Measurements from ENCODE around the gene UBQLN2. TPM values are rescaled to one million over a fixed set of nuclear protein-coding genes. Genes with fewer than 3 reads are reported as not detected.
"Not testable (repeated sequence)": the region's sequence is repeated elsewhere in the genome, so short reads cannot be mapped to it uniquely, and the experiment has no call there.

Gene UBQLN2
- total RNA-seq: 64.3 and 66.8 TPM in 2 replicates

GRCh38 chrX:56563231-56564161, at the start of gene UBQLN2:
Gene UBQLN2, plus strand, starts transcription at chrX:56563627. Its CDS starts 247 bp downstream, at chrX:56563874.
- intact Hi-C loops (cut with micrococcal nuclease): loop anchor here (1.0 to 5.0 kb wide), 11 partner anchors 15 to 846 kb away; partner anchors contain the start of genes FAAH2, KLF8, RRAGB and SPIN2B

- intact Hi-C loops (cut with micrococcal nuclease): no loop called here
These were observed 43.8 kb upstream of the UBQLN2 start for GRCh38 chrX:56519642-56520041.

DNA sequence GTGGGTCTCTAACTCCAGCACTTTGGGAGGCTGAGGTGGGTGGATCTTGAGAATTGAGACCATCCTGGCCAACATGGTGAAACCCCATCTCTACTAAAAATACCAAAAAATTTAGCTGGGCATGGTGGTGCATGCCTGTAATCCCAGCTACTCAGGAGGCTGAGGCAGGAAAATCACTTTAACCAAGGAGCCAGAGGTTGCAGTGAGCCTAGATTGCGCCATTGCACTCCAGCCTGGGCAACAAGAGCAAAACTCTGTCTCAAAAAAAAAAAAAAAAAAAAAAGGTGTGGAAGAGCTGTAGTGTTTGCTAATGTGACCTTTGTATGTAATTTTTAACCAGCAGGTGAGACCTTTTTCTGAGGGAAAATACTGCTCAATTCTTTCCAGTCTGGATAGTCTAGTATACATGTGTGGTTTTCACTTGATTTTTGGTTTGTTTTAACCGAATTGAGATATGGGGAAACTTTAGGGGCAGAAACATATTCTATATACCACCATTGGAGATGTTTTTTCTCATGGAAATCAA, 33.9 kb upstream of the UBQLN2 start:
- intact Hi-C loops (cut with micrococcal nuclease): not testable (repeated sequence)

GRCh38 chrX:56530011-56530410, 33.4 kb upstream of the UBQLN2 start:
- intact Hi-C loops (cut with micrococcal nuclease): no loop called here

GRCh38 chrX:56550667-56551066, 12.8 kb upstream of the UBQLN2 start:
- intact Hi-C loops (cut with micrococcal nuclease): no loop called here

DNA sequence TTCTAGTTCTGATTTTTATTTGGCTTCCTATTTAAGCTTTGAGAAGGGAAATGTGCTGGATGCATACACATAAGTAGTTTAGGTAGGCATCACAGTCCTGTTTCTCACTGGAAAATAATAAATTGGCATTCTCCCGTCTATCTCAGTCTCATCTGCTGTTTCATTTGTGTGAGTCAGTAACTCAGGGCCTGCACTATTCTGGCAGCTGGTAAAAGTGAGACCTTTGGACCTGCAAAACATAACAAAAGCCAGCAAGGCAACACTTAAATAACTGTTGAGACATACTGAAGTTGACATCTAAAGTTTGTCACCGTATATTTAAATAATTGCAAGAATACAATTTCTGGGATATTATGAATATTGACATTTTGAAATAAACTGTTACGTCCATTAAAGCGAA, 8.6 kb upstream of the UBQLN2 start:
- intact Hi-C loops (cut with micrococcal nuclease): no loop called here

DNA sequence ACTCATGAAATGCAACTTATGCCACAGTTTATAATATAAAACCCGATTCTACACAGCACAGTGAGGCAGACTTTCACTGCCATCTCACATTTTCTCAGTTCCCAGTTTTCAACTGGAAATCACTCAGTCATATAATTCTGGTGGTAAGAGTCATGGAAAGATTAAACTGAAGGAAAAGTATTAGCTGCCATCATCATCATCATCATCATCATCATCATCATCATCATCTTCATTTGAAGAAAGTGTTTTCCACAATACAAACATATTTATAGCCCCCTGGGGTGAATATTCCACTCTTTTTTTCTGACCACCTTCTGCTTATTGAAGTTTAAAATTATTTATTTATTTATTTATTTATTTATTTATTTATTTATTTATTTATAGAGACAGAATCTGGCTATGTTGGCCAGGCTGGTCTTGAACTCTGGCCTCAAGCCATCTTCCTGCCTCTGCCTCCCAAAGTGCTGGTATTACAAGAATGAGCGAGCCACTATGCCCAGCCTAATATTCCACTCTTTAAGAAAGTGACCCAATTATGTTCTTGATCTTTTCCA, 6.0 kb upstream of the UBQLN2 start:
- intact Hi-C loops (cut with micrococcal nuclease): no loop called here

- intact Hi-C loops (cut with micrococcal nuclease): loop anchor here (1.0 to 5.0 kb wide), 4 partner anchors 168 to 558 kb away; partner anchors contain the start of genes KLF8 and SPIN2B
These were observed 898 bp downstream of the UBQLN2 start for GRCh38 chrX:56564164-56564885.

- intact Hi-C loops (cut with micrococcal nuclease): loop anchor here (1.0 to 5.0 kb wide), 5 partner anchors 168 to 557 kb away; partner anchors contain the start of genes KLF8 and SPIN2B
These were observed 1.8 kb downstream of the UBQLN2 start for GRCh38 chrX:56564921-56565840.

DNA sequence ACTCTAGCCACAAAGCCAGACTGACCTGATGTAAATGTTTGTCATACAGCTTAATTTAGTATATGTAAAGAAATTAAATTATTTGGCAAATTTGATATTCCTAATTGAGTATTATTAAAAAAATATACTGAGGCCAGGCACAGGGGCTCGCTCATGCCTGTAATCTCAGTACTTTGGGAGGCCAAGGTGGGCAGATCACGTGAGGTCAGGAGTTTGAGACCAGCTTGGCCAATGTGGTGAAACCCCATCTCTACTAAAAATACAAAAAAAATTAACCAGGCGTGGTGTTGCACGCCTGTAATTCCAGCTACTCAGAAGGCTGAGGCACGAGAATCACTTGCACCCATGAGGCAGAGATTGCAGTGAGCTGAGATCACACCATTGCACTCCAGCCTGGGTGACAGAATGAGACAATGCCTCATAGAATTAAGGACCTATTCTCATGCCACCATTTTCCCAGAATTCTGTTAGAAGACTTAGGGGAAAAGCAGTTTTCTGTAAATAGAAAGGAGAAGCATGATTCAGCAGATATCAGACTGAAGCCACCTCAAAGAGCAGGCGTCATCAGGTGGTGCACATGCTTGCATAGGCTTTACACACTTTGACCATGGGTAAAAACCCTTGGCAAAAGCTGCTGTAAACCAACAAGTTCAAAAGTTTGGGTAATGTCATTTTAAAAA, 6.1 kb downstream of the UBQLN2 start:
- intact Hi-C loops (cut with micrococcal nuclease): loop anchor here (5.0 kb wide), 1 partner anchor 243 kb away; no protein-coding TSS in a partner anchor

- intact Hi-C loops (cut with micrococcal nuclease): no loop called here
These were observed 9.5 kb downstream of the UBQLN2 start for GRCh38 chrX:56572975-56573374.

GRCh38 chrX:56574861-56575260, 11.4 kb downstream of the UBQLN2 start:
- intact Hi-C loops (cut with micrococcal nuclease): no loop called here

GRCh38 chrX:56576721-56577120, 13.3 kb downstream of the UBQLN2 start:
- intact Hi-C loops (cut with micrococcal nuclease): no loop called here

DNA sequence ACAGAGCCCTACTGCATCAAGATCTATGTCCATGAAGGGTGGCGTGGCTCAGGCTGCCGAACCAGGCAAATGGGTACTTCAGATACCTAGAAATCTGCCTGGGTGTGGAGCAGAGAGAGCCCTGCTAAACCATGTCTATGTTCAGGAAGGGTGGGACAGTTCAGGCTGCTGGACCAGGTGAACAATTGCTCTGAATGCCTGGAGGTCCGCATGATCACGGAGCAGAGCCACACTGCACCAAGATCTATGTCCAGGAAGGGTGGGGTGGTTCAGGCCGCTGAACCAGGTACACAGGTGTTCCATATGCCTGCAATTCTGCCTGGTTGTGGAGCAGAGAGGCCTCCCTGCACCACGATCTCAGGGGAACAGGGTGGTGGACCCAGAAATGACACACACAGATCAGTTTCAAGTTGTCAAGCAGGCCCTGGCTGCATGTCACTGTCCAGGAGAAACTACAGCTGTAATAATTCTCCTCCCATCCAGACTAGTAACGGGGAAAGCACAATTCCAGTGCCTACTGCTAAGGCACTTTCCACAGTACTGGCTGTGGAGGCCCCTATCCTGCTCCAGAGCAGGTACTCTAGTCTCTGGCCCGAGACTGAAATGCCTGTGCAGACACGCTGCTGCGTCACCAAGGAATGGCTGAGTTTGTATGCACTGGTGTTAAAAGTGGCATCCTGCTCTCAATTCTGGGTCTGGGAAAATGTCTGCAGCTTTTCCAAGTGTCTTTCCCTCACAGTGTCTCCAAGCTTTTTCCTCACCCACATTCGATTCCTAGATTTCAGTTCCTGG, 25.2 kb downstream of the UBQLN2 start:
- intact Hi-C loops (cut with micrococcal nuclease): no loop called here

GRCh38 chrX:56591830-56592229, 28.4 kb downstream of the UBQLN2 start:
- intact Hi-C loops (cut with micrococcal nuclease): not testable (repeated sequence)

- intact Hi-C loops (cut with micrococcal nuclease): no loop called here
These were observed 36.7 kb downstream of the UBQLN2 start for GRCh38 chrX:56600141-56600540.

GRCh38 chrX:56600987-56601386, 37.6 kb downstream of the UBQLN2 start:
- intact Hi-C loops (cut with micrococcal nuclease): no loop called here

DNA sequence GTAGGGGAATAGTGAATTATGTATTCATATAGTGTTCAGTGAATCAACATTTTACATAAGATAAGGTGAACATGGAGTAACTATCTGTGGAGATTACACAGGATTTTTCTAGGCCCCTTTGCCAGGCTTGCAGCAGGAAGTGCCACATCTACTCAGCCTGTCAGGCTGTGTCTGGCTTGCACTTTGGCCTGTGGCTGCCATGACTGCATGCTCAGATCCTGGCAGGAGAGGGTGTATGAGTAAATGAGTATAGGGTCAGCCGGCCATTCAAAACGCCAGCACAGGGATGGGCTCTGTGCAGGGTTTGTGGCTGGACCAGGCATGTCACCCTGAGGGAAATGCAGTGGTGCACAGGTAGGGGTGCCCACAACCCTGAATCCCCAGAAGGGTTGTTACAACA, 51.9 kb downstream of the UBQLN2 start:
- intact Hi-C loops (cut with micrococcal nuclease): no loop called here
